ENCODE results near the gene GPR137.

The GPR137 gene

DNA sequence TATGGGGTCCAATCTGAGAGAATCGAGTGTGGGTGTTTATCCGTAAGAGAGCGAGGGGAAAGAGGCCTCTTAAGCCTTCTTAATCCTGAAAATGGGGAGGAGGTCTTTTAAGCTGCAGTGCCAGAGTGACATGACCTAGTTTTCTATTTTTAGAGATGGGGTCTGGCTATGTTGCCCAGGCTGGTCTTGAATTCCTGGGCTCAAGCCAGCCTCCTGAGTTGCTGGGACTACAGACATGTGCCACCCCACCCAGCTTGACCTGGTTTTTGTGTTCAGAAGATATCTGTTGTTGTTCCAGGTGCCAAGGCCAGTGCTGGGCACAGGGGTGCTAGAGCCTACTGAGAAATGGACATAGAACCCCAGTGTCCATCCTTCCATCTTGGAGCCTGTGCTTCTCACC lies 2.6 kb upstream of the GPR137 start:
- TF ChIP-seq, protein P1, sequence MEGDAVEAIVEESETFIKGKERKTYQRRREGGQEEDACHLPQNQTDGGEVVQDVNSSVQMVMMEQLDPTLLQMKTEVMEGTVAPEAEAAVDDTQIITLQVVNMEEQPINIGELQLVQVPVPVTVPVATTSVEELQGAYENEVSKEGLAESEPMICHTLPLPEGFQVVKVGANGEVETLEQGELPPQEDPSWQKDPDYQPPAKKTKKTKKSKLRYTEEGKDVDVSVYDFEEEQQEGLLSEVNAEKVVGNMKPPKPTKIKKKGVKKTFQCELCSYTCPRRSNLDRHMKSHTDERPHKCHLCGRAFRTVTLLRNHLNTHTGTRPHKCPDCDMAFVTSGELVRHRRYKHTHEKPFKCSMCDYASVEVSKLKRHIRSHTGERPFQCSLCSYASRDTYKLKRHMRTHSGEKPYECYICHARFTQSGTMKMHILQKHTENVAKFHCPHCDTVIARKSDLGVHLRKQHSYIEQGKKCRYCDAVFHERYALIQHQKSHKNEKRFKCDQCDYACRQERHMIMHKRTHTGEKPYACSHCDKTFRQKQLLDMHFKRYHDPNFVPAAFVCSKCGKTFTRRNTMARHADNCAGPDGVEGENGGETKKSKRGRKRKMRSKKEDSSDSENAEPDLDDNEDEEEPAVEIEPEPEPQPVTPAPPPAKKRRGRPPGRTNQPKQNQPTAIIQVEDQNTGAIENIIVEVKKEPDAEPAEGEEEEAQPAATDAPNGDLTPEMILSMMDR (IDR thresholded peaks at IDR 0.05; ENCODE audit: insufficient read depth, low read depth, low read length, missing control alignments): no peak
- no peak for DNase-seq (ENCODE audit: low read depth)
- no peak overlapping the region for H3K4me3 ChIP-seq (ENCODE audit: low read length)

DNA sequence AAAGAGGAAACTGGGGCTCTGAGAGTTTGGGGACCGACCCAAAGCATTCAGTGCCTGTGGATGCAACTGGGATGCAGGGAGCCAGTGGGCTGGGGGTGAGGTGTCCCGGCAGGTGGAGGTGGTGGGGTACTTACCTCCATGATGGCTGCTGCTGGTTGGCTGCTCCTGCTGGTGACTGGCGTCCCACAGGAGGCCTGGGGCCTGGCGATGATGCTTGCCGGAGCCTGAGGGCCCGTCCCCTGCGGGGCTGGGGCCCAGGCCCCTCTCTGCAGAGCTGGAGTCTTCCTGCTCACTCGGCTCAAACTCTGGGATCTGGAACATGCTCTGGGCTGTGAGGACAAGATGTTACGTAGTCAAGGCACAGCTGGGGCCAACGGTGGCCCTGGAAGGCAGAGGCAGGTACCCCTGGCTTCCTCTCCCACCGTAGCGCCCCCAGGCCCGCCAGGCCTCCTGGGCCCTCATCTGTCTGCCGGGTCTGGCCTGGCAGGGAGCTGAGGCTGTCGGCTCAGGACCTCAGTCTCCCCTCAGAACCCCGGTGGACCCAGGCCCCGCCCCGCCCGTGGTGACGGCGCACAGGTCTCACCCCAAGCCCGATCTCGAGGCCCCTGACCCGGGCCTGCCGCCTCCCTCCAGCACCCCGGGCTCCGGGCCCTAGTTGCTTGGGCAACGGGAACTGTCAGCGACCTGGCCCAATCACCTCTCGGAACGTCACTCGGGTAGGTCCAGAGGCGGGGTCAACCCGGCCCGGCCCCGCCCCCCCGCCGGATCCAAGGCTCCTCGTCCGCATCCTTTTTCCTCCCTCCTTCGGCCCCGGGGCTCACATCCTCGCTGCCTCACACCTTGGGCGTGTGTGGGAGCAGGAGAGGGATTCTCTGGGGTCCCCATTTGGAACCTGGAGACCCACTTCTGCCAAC lies 1.3 kb upstream of the GPR137 start, which contains the start of gene BAD:
Gene BAD, minus strand, starts transcription at position 618 of the 914 bp plus-strand sequence. Its CDS starts 297 bp downstream, at position 321.
- H3K4me3 ChIP-seq (ENCODE audit: low read length): peak within 1 kb of the TSS; percentile 70
- TF ChIP-seq, protein P1 (IDR thresholded peaks at IDR 0.05; ENCODE audit: insufficient read depth, low read depth, low read length, missing control alignments): no peak
- peak; percentile 95 for DNase-seq (ENCODE audit: low read depth)

DNA sequence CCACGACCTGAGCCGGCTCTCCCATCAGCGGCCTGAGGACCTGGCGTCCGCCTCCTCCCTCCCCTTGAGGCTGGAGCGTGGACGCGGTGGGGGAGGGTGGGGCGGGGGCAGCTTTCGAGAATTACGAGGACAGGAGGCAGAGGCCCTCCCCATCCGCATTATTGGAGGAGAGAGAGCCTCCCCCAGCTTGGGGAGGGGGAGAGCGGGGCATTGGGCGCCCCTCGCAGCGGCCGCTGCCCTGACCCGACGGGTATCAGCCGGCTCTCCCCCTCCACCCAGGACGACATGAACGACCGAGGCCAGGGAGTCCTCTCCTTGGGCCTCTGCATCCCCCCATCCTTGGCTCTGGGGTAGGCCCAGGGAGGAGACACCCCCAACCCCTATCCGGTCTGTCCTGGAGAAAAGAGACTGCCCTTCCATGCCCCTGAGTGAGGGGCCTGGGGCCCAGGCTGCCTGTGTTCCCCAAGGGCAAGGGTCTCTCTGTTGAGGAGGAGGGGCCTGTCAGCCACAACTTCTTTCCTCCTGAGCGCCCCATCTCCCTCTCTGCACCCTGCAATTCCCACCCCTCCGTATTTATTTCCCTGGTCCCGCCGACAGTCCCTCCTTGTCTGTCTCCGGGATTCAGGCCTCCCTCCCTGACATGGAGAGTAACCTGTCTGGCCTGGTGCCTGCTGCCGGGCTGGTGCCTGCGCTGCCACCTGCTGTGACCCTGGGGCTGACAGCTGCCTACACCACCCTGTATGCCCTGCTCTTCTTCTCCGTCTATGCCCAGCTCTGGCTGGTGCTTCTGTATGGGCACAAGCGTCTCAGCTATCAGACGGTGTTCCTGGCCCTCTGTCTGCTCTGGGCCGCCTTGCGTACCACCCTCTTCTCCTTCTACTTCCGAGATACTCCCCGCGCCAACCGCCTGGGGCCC lies 495 bp downstream of the GPR137 start:
- DNase-seq (ENCODE audit: low read depth): no peak
- TF ChIP-seq, protein P1 (IDR thresholded peaks at IDR 0.05; ENCODE audit: insufficient read depth, low read depth, low read length, missing control alignments): no peak
- H3K4me3 ChIP-seq (ENCODE audit: low read length): peak overlapping the region; percentile 55

DNA sequence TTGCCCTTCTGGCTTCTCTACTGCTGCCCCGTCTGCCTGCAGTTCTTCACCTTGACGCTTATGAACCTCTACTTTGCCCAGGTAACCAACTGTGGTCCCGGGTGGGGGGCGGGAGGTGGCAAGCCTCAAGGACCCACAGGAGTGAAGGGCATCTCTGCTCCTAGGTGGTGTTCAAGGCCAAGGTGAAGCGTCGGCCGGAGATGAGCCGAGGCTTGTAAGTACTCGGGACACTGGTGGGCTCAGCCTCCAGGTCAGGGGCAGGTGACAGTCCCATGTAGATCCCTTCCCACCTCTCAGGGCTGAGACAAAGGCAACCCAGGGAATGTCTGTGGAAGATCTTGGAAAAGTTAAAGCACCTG lies 1.1 kb downstream of the GPR137 start:
- DNase-seq (ENCODE audit: low read depth): no peak
- no peak overlapping the region for H3K4me3 ChIP-seq (ENCODE audit: low read length)

DNA sequence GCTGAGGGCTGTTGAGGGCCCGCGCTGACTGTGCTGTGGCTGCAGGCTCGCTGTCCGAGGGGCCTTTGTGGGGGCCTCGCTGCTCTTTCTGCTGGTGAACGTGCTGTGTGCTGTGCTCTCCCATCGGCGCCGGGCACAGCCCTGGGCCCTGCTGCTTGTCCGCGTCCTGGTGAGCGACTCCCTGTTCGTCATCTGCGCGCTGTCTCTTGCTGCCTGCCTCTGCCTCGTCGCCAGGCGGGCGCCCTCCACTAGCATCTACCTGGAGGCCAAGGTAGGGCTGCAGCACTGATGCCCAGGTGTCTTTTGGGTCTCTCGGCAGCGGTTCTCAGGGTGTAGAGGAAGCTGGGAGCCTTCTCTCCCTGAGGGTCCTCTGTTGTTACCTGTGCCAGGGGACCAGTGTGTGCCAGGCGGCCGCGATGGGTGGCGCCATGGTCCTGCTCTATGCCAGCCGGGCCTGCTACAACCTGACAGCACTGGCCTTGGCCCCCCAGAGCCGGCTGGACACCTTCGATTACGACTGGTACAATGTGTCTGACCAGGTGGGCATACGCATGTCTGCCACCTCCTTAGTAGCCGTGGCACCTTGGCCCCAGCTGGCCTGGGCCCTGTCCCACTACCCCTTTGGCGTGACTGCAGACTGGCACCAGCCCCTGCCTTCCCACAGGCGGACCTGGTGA lies 2.2 kb downstream of the GPR137 start:
- no peak for DNase-seq (ENCODE audit: low read depth)
- TF ChIP-seq, protein P1 (IDR thresholded peaks at IDR 0.05; ENCODE audit: insufficient read depth, low read depth, low read length, missing control alignments): no peak
- H3K4me3 ChIP-seq (ENCODE audit: low read length): no peak overlapping the region

More for the DNA sequence above, 1.1 kb downstream of the GPR137 start:
- TF ChIP-seq, protein P1 (IDR thresholded peaks at IDR 0.05; ENCODE audit: insufficient read depth, low read depth, low read length, missing control alignments): no peak

DNA sequence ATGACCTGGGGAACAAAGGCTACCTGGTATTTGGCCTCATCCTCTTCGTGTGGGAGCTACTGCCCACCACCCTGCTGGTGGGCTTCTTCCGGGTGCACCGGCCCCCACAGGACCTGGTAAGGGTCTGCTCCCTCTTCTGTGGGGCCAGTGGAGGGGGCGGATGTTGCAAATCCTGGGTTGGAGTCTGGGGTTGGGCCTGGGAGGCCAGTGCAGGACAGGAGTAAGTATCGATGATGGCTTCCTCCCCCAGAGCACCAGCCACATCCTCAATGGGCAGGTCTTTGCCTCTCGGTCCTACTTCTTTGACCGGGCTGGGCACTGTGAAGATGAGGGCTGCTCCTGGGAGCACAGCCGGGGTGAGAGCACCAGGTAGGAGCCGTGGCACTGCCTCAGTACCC lies 2.7 kb downstream of the GPR137 start:
- no peak for DNase-seq (ENCODE audit: low read depth)
- TF ChIP-seq, protein P1 (IDR thresholded peaks at IDR 0.05; ENCODE audit: insufficient read depth, low read depth, low read length, missing control alignments): no peak
- no peak overlapping the region for H3K4me3 ChIP-seq (ENCODE audit: low read length)
